Measurements from ENCODE around the gene EMP3.

Gene EMP3

DNA sequence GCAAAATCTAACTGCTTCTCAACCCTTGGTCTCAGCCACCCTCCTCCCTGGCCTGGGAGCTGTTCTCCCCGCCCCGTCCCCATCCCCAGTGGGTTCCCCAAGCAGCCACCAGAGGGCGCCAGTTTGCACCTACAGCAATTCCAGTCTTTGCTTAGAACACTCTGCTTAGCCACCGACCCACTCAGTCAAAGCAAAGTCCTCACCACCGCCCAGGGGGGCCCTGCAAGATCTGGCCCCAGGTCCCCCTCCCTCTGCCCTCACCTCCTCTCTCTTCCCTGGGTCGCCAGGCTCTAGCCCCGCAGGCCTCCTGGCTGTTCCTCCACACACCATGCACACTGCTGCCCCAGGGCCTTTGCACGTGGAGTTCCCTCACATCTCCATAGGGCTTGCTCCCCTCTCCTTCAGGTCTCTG, 26.0 kb downstream of the EMP3 start:
- no peak for DNase-seq (ENCODE audit: extremely low read depth, low read depth)
- TF ChIP-seq, protein P1, sequence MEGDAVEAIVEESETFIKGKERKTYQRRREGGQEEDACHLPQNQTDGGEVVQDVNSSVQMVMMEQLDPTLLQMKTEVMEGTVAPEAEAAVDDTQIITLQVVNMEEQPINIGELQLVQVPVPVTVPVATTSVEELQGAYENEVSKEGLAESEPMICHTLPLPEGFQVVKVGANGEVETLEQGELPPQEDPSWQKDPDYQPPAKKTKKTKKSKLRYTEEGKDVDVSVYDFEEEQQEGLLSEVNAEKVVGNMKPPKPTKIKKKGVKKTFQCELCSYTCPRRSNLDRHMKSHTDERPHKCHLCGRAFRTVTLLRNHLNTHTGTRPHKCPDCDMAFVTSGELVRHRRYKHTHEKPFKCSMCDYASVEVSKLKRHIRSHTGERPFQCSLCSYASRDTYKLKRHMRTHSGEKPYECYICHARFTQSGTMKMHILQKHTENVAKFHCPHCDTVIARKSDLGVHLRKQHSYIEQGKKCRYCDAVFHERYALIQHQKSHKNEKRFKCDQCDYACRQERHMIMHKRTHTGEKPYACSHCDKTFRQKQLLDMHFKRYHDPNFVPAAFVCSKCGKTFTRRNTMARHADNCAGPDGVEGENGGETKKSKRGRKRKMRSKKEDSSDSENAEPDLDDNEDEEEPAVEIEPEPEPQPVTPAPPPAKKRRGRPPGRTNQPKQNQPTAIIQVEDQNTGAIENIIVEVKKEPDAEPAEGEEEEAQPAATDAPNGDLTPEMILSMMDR (IDR thresholded peaks at IDR 0.05; ENCODE audit: low read depth, low read length) = peak; percentile 68

DNA sequence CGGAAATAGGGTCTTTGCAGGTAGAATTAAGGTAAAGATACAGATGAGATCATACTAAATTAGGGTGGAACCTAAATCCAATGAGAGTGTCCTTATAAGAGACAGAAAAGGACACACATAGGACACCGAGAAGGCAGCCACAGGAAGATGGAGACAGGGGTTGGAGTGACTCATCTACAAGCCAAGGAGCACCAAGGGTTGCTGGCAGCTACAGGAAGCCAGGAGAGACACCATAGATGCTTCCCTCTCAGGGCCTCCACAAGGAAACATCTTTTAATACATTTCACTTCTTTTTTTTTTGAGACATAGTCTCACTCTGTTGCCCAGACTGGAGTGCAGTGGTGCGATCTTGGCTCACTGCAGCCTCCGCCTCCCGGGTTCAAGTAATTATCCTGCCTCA, 28.3 kb downstream of the EMP3 start:
- no peak for DNase-seq (ENCODE audit: extremely low read depth, low read depth)
- TF ChIP-seq, protein P1 (IDR thresholded peaks at IDR 0.05; ENCODE audit: low read depth, low read length) = no peak

DNA sequence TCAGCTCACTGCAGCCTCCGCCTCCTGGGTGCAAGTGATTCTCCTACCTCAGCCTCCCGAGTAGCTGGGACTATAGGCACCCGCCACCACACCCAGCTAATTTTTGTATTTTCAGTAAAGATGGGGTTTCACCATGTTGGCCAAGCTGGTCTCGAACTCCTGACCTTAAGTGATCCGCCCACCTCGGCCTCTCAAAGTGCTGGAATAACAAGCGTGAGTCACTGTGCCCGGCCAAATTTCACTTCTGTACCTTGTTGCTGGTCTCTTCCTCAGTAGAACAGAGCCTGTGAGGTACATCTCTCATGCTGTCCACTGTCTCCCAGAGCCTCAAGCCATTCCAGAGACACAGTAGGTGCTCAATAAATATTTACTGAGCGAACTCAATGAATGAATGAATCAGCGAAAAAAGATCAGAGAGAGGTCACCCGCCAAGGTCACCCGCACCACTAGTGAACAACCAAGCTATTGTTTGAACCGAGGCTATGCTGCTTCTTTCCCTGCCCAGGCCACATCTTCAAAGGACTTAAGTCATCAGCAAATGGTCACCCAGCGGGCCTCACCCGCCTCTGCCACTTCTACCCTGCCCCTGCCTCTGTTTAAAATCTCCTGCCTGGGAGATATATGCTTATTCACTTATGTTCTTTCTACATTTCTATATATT, 29.1 kb downstream of the EMP3 start:
- TF ChIP-seq, protein P1 (IDR thresholded peaks at IDR 0.05; ENCODE audit: low read depth, low read length) = no peak
- no peak for DNase-seq (ENCODE audit: extremely low read depth, low read depth)

DNA sequence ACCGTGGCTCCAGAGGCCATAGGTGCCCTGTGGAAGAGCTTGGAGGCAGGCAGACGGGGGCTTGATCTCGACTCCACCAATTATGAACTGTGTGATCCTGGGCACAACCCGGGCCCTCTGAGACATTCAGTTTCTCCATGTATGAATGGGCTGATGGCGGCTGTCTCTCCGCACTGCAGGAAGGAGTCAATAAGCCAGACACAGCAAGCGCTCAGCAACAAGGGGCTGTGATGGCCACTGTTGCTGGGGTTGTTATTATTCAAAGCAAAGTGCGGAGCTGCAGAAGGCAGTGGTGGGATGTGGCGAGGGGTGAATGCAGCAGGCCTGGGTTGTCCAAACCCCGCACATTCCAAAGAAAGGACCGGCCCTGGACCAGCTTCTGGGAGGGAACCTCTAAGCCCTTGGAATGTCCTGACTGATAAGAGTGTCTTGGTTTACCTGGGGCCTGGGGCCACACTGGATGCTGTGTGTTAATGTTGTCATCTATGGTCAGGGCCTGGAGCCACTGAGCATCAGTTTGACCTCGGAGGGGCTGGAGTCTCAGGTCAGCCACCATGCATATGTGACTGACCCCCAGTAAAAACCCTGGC, 30.1 kb downstream of the EMP3 start:
- no peak for DNase-seq (ENCODE audit: extremely low read depth, low read depth)
- TF ChIP-seq, protein P1 (IDR thresholded peaks at IDR 0.05; ENCODE audit: low read depth, low read length) = no peak

DNA sequence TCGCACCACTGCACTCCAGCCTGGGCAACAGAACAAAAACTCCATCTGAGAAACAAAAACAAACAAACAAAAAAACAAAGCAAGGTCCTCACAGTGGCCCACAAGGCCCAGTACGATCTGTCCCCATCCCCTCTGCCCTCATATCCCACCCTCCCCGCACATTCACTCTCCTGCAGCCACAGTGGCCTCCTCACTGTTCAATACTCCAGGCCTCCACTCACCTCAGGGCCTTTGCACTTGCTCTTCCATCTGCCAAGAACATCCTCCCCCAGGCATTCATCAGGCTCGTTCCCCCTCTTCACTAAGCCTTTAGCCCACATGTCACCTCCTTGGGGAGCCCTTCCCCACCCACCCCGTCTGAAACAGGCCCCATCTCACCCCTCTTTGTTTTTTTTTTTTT, 33.8 kb downstream of the EMP3 start:
- DNase-seq (ENCODE audit: extremely low read depth, low read depth) = no peak
- TF ChIP-seq, protein P1 (IDR thresholded peaks at IDR 0.05; ENCODE audit: low read depth, low read length) = no peak

- TF ChIP-seq, protein P1 (IDR thresholded peaks at IDR 0.05; ENCODE audit: low read depth, low read length) = no peak
- no peak for DNase-seq (ENCODE audit: extremely low read depth, low read depth)
Measured at GRCh38 chr19:48361912-48362311, 36.6 kb downstream of the EMP3 start.

GRCh38 chr19:48362716-48363499, 37.6 kb downstream of the EMP3 start:
- DNase-seq (ENCODE audit: extremely low read depth, low read depth) = peak; percentile 75
- TF ChIP-seq, protein P1 (IDR thresholded peaks at IDR 0.05; ENCODE audit: low read depth, low read length) = no peak

Measured in AG09319 (cell line).